Kidney epithelial cell (primary cell): ENCODE data around the gene POLG. TPM values are rescaled to one million over a fixed set of nuclear protein-coding genes. Genes with fewer than 3 reads are reported as not detected.

Experiments
- DNase-seq: peaks from one replicate; pipeline ENCODE4 v3.0.0-alpha.2; 2010; ENCODE audit warnings: low read depth
- H3K27me3 ChIP-seq: 2 replicates; pipeline ENCODE4 v1.6.0; 2011; ENCODE audit warnings: low read length; ENCODE audit not compliant: control insufficient read depth, insufficient read depth
- H3K36me3 ChIP-seq: 2 replicates; pipeline ENCODE4 v1.5.1; 2011; ENCODE audit warnings: low read length; ENCODE audit not compliant: control insufficient read depth, insufficient read depth
- H3K4me3 ChIP-seq: 2 replicates; pipeline ENCODE4 v1.5.1; 2011; ENCODE audit warnings: low read depth, mild to moderate bottlenecking, control low read depth, low read length
- total RNA-seq: library from RNA; depleted of rRNA; stranded (reverse); fragments of >200 nt; gene quantifications from 2 replicates; pipeline ENCODE4 v1.2.3, GENCODE V29; 2015
- TF ChIP-seq, protein P1 (sequence below): IDR thresholded peaks from 2 replicates; pipeline ENCODE4 v1.5.1; 2011; ENCODE audit warnings: mild to moderate bottlenecking, moderate library complexity, low read length, control low read depth, inconsistent platforms; ENCODE audit not compliant: insufficient read depth, poor library complexity, severe bottlenecking

POLG gene
- total RNA-seq, 1 donor from 2014 or later = 59.1 TPM

DNA sequence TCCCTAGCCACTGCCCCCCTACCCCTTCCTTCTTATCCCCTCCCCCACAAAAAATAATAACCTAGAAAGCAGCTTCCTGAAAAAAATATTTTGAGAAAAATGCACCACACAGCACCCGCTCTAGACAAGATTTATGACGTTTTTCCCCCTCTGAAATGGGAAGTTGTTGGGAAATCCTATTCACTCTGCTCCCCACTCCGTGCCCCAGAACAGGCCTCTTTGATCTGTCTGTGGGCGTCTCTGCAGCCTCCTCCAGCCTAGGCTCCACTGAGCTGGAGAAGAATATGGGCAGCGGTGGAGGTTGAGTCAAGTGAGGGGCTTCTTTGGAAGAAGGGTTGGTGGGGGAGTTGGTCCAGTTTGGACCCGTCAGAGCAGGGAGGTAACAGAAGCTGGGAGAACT lies 28.5 kb upstream of the POLG start:
- Histone ChIP-seq H3K4me3 (no peak overlapping the region), H3K36me3 (no peaks in the 10 kb centered on the region), H3K27me3 (peaks cover 97% of the 10 kb centered on the region)
- DNase-seq = no peak
- TF ChIP-seq, protein P1, sequence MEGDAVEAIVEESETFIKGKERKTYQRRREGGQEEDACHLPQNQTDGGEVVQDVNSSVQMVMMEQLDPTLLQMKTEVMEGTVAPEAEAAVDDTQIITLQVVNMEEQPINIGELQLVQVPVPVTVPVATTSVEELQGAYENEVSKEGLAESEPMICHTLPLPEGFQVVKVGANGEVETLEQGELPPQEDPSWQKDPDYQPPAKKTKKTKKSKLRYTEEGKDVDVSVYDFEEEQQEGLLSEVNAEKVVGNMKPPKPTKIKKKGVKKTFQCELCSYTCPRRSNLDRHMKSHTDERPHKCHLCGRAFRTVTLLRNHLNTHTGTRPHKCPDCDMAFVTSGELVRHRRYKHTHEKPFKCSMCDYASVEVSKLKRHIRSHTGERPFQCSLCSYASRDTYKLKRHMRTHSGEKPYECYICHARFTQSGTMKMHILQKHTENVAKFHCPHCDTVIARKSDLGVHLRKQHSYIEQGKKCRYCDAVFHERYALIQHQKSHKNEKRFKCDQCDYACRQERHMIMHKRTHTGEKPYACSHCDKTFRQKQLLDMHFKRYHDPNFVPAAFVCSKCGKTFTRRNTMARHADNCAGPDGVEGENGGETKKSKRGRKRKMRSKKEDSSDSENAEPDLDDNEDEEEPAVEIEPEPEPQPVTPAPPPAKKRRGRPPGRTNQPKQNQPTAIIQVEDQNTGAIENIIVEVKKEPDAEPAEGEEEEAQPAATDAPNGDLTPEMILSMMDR = no peak

DNA sequence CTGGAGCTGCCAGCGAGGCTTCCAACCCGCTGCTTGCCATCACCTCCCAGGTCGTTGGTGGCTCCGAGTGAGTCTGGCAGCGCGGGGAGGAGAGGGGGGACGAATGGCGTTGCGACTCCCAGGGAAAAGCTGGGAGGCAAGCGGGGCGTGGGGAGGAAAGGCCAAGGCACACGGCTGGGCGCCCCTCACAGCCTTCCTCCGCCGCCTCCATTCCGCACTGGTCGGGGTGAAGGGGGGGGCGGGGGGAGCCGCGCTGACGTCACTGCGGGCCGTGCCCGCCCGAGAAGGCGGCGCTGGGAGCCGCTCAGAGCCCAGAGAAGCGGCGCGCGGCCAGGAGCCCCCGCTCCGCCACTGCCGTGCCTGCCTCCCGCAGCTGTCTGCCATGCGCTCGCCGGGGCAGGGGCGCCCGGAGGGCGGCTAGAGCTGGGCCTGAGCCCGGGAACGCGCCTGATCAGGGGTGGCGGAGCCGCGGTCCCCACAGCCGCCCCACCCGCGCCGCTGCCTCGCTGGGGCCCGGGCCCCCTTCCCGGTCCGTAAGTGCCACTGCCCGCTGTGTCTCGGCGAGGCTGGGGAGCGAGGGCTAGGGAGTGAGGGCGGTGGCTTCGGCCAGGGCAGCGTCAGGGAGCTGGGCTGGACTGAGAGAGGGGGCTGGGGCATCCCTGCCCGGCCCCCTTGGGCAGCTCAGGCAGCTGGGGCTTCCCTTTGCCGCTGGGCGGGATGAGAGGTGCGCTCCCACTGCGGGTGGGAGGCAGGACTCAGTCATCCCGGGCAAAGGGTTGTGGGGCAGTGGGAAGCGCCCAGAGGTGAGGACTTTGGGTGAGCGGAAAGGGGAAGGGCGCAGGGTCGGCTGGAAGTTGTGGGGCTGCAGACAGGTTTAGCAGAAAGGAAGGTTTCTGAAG lies 27.8 kb upstream of the POLG start:
- Histone ChIP-seq H3K27me3 (peaks cover 97% of the 10 kb centered on the region), H3K36me3 (no peaks in the 10 kb centered on the region), H3K4me3 (no peak overlapping the region)
- DNase-seq = no peak
- TF ChIP-seq, protein P1 = no peak

DNA sequence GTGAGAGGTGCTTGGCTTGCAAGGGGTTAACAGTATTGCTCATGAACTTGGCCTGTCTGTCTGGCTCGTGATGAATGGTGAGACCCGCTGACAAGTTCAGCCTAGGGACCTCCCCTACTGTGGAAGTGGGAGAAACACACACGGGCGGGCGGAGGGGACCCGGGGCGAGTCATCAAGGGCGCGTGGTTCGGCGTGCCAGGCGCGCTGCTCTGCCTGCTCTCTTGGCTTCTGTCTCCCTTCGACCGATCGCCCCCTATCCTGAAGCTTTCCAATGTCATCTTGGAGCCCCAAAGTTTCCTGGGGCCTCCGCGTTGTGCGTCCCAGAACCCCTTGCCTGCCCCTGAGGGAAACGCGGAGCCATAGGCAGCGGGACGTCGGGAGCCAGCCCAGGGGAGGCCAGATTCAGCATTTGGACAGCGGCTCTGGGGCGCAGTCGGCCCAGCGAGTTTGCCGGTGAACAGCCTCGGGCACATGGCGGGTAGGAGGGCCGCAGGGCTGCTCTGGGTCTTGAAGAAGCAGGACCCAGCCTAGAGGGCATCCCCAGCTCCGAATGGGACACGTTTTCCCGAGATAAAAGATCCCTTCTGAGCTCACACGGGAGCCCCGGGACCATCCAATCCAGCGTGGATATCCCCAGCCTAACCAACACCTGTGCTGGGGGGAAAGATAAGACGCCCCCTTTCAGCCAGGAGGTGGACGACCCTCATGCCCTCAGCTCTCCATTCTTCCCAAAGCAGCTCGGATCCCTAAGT lies 27.0 kb upstream of the POLG start:
- DNase-seq = no peak
- Histone ChIP-seq H3K4me3 (no peak overlapping the region), H3K36me3 (no peaks in the 10 kb centered on the region), H3K27me3 (peaks cover 96% of the 10 kb centered on the region)
- TF ChIP-seq, protein P1 = no peak

DNA sequence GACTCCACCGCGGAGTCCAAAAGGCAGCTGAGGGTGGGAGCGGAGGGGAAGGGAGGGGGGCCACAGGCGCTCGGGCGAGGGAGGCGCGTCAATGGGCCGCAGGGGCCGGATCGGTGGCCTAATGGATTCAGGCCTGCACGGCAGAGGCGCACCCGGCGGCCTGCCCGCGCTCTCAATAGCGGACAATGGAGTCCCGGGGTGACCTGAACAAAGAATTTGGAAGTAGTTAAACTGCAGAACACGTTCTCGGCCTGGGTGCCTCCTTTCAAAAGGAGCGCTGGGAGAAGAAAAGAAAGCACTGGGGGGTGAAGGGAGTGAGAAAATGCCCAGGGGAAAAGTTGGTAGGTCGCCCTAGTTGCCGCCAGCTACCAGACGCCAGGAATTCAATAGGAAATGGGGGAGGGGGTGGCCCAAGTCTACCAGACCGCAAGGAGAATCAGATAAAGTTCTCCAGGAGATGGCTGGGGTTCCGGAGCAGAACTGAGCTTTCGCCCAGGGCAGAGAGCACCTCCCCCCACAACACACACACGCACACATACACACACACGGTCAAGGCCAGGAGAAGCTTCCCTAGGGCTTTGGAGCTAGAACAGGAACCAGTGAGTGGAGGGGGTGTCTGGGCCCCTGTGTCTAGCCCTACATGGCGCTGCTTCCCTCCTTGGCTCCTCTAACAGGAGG lies 25.8 kb upstream of the POLG start:
- no peaks in the 10 kb centered on the region for H3K36me3 ChIP-seq
- H3K27me3 ChIP-seq = peaks cover 94% of the 10 kb centered on the region
- TF ChIP-seq, protein P1 = no peak
- DNase-seq = no peak
- no peak overlapping the region for H3K4me3 ChIP-seq

DNA sequence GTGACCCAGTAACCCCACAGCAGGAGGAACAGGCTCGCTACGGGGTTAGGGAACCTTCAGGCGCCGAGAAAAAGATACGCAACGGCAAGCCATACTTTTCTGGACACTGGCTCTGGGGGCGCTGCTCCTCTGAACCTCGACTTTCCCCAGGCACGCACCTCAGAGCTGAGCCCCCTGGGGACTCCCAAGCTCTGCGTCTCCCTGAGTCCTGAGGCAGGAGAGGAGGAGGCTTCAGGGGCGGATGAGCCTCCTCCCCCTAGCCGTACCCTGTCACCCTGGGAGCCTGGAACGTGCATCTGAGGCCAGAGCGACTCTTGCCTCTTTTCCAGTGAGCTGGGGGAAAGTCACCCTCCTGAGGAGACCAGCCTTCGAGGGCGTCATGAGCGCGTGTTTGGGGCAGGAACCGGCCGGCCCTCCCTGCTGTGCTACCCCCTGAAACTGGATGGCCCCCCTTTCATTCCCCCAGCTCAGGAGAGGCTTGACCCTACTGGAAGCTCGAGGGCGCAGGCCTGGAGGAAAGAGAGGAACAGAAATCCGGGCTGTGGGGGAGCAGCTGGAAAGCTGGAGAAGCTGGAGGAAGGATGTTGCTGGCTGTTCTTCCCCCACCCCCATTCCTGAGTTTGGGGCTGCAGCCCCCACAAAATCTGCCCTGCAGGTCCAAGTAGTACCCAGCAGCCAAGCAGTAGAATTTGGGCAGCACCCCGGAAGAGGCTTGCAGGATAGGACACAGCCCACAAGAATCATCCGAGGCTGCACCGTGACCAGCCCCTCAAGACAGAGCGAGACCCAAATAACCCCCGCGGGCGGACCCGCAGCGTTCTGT lies 25.1 kb upstream of the POLG start:
- DNase-seq = no peak
- H3K36me3 ChIP-seq = no peaks in the 10 kb centered on the region
- TF ChIP-seq, protein P1 = no peak
- peaks cover 87% of the 10 kb centered on the region for H3K27me3 ChIP-seq
- no peak overlapping the region for H3K4me3 ChIP-seq
